GM21381 (cell line): ENCODE data around the gene HBM.
"Not testable (repeated sequence)": the region's sequence is repeated elsewhere in the genome, so short reads cannot be mapped to it uniquely, and the experiment has no call there.

Experiments
- ATAC-seq: cut with Tn5 transposase; IDR thresholded peaks from one replicate; pipeline ENCODE4 v1.9.1; 2021; ENCODE audit warnings: mild to moderate bottlenecking, moderate library complexity; ENCODE audit not compliant: unreplicated experiment

HBM gene, protein sequence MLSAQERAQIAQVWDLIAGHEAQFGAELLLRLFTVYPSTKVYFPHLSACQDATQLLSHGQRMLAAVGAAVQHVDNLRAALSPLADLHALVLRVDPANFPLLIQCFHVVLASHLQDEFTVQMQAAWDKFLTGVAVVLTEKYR

DNA sequence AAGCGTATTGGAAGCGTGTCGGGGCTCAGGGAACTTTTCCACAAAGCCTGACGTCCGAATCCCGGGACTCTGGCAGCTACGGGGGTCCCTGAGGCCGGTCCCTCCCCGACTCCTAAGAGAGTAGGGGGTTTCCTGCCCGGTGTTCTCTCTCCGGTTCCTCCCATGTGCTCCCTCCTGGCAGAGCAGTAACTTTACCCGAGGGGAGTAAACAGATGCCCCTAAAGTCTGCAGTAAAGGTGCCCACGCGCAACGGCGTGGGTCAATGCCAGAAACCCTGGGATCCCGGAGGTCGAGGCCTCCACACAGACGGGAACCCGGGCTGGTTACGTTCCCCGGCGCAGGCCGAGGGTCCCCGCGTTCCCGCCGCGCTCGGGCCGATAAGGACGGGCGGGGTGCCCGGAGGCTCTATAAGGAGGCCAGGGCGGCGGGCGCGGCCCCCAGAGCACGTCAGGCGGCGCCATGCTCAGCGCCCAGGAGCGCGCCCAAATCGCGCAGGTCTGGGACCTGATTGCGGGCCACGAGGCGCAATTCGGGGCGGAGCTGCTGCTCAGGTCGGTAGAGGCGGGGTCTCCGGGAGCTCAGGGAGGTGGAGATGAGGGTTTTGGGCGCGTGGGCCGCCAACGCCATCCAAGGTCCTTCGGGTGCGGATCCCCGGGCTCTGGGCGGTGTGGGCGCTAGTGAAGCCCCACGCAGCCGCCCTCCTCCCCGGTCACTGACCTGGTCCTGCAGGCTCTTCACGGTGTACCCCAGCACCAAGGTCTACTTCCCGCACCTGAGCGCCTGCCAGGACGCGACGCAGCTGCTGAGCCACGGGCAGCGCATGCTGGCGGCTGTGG lies at the start of gene HBM:
HBM (plus strand) TSS at position 440 of the 836 bp plus-strand sequence; CDS start at position 460, 20 bp downstream.
- ATAC-seq = no peak

DNA sequence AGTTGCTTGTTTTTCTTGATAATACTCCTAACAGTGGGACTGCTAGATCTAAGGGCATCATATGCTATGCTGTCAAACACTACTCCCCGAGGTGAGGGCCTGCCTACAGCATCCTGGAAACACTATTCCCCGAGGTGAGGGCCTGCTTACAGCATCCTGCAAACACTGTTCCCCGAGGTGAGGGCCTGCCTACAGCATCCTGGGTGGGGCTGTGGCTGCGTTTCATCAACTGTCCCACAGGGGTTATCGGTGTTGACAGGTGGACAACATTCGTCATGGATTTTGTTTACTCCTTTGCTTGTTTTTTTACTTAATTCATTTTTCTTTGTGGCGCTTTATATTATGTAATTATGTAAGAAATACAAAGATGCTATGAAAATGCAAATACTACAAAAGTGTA lies 49.8 kb upstream of the HBM start:
- ATAC-seq = no peak

DNA sequence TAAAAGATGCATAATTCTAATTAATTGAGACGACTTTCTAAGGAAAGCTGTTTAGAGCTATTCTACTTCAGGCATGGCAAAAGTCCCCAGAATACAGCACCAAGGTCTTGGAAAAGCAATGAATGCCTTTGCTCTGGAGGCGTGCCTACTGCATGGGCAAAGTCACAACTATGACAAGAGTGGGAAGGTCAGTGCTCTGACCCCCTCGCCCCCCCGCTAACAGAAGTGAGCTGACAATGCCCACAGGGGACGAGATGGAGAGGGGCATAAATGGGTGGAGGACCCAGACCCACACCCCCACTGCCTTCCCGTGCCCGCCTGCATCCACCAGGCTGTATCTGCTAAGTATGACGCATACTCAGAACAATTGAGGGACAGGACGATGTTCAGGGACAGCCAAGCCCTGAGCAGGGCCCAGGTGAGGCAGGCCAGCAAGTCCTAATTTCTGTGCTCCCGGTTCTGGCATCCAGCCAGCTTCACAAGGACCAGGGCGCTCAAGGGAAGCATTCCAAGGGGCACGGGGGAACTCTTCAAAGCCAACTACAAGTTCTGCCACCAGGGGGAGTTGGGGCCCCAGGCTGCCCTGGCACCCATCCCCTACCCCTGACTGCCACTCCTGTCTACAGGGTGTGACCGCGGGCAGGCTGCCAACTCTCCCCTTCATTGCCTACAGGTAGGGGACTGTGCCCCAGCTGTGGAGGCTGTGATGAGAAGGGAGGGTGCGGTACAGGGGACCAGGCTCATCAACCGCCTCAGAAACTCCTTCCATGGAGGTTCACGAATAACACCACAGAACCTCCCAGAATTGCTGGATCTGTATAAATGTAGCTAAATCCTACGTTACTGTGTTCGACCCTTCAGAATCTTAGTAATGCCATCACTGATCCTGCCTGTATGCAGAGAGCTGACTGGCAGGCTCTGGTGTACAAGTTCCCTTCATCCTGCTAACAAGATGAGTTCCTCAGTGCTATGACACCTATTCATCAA lies 48.1 kb upstream of the HBM start:
- no peak for ATAC-seq

DNA sequence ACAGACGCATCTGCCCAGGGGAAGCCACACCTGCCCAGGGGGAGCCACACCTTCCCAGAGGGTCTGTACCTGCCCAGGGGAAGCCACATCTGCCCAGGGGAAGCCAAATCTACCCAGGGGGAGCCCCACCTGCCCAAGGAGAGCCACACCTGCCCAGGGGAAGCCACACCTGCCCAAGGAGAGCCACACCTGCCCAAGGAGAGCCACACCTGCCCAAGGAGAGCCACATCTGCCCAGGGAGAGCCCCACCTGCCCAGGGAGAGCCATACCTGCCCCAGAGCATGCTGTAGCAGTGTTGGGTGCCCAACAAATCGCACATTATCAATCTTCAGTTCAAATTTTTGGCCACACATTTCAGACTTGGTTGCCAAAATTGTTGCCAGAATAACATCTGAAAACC lies 46.9 kb upstream of the HBM start:
- no peak for ATAC-seq

DNA sequence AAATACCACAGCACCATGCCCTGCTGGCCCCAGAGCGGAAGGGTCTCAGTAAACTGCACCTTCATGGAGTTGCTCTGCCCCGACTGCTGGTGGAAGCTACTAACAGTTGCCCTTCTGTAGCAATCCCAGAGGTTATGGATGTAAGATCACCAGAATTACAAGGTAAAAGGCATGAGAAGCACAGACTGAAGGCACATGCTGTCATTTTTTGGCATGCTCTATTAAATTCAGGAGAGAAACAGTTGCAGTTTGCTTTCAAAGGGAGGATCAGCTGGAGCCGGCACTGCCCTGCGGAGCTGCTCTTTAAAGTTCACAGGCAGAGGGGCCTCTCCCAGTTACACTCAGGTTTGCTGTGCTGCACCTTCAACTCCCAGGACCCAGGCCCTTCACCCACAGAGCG lies 46.5 kb upstream of the HBM start:
- ATAC-seq = no peak

DNA sequence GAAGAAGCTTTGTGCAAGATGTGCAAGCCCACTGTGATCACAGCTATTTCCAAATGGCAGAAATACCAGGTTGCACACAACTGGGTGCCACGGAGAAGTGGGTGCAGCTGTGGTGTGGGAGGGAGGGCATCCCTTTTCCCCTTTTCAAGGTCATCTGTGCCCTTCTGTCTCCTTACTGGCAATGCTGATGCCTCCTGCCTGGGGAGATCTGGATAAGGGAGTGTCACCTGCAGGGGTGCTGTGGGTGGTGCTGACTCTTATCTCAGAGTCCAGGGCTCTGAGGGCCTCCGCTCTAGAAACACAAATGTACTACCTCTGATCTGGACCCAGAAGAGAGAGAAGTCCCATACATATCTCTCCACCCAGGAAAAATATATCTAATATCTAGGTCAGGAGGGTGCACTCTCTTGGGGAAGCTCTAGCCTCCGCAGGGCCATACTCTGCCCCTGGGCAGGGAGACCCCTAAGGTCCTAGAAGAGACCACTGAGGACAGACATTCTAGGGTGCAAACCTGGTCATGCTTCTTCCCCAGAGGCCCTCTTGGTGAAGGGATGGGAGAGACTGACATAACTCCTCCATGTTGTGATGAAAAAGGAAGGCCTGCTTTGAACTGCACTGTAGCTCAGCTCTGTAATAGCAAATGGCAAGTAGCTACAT lies 45.8 kb upstream of the HBM start:
- no peak for ATAC-seq

DNA sequence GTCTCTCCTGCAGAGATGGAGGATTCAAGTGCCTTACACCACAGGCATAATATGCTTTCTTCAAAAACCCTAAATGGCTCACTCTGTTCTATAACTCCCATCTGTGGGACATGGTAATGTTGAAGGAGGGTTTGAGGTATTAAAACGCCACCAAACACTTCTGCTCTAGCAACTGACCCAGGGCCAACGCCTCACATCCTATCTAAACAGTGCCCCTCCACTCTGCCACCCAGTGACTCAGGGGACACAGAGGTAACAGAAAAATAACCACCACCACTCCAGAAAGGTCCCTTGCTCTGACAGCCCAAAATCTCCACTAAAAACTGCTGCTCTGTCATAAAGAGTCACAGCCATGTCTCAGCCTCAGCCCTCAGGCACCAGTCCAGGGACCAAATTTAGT lies 45.0 kb upstream of the HBM start:
- no peak for ATAC-seq

DNA sequence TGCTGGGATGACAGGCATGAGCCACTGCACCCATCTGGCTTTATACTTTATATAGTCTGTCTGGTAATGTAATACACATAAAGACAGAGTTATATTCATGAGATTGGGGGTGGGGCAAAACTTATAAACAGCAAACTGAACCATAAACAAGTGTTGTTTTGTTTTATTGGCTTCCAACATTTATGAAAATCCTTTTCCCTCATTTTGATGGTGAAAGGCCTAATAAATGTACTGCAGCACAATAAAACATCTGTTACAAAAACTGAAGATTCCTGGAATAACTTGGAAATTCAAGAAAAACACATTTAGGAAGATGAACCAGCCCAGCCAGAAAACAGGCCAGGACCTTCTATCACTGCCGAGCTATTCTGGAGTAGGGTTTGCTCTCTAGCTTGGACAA lies 43.4 kb upstream of the HBM start:
- ATAC-seq = no peak

DNA sequence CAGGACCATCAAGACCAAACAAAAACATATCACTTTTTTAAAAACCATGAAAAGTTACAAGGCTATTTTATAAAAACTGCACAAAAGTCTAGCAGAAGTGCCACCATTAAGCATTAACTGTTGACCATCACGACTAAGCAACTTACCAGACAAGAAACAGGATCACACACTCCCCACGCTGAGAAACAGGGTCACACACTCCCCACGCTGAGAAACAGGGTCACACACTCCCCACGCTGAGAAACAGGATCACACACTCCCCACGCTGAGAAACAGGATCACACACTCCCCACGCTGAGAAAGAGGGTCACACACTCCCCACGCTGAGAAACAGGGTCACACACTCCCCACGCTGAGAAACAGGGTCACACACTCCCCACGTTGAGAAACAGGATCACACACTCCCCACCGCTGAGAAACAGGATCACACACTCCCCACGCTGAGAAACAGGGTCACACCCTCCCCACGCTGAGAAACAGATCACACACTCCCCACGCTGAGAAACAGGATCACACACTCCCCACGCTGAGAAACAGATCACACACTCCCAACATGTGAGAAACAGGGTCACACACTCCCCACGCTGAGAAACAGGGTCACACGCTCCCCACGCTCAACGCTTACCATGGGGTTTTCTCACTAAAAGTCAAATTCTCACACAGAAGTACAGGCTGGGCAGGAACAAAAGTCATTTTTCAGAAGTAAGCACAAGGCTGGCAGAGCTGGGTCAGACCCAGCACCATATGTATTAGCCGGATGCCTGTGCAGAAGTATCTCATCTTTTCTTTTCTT lies 42.0 kb upstream of the HBM start:
- ATAC-seq = not testable (repeated sequence)

DNA sequence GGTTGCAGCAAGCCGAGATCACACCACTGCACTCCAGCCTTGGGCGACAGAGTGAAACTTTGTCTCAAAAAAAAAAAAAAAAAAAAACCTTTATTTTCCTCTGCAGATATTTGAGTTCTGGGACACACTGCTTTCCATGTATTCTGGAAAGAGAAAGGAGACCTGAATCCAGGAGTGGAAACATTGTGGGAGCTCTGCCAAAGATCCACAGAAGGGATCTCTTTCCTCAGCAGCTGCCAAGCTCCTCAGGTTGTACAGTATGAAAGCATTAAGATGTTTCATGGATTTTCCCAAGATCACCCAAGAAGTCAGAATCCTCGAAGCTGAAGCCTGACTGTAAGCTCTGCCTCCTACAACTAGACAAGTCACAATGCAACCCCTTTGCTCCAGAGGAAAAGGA lies 40.8 kb upstream of the HBM start:
- ATAC-seq = no peak

DNA sequence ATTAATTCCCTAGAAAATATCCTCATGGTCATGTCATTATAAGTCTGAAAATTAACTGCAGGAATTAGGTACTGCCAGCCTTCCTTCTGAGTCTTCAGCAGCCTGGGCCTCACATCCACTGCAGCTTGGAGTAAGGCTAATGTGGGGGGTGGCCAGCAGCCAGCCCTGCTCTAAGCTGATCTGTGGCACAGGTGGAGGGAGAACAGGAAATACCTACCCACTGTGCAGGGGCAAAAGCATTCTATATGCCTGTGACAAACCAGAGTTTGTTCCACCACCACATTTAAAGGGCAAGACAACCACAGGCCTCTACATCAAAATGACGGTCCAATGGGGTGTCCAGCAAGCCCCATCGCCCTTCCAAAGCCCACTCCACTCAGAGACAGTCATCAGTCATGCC lies 36.7 kb upstream of the HBM start:
- no peak for ATAC-seq

DNA sequence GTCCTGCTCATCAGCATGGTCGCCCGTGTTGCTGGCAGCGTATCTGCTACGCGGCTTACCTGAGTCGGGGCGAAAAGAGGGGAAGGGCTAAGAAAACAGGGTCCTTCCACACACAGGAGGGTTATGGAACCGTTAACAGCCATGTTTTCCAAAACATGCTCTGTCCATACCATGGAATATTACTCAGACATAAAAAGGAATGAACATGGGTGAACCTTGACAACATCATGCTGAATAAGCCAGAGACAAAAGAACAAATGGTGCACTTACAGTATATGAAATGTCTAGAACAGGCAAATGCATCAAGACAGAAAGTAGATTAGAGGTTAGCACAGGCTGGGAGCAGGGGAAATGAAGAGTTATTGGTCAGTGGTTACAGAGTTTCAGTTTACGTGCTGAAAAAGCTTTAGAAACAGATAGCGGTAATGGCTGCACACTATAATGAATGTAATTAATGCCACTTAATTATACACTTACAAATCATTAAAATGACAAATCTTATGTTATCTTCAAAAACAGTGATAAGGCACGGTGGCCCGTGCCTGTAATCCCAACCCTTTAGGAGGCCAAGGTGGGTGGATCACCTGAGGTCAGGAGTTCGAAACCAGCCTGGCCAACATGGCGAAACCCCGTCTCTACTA lies 35.1 kb upstream of the HBM start:
- no peak for ATAC-seq

DNA sequence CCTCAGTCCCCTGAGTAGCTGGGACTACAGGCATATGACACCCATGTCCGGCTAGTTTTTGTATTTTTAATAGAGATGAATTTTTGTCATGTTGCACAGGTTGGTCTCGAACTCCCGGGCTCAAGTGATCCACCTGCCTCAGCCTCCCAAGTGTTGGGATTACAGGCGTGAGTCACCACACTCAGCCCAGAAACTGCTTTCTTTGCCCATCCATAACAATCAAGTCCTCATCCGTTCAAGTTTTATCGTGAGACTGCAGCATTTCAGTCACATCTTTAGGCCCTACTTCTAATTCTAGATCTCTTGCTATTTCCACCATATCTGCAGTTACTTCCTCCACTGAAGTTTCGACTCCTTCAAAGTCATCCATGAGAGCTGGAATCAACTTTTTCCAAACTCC lies 33.7 kb upstream of the HBM start:
- no peak for ATAC-seq

DNA sequence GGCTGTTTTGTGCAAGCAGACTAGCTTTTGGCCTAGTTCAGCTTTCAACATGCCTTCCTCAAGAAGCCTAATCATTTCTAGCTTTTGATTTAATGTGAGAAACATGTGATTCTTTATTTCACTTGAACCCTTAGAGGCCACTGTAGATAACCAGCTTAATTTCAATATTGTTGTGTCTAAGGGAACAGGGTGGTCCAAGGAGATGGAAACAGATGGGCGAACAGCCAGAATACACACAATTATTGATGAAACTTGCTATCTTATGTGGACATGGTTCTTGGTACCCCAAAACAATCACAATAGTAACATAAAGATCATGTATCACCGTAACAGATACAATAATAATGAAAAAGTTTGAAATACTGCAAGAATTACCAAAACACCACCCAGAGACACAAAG lies 32.1 kb upstream of the HBM start:
- no peak for ATAC-seq

DNA sequence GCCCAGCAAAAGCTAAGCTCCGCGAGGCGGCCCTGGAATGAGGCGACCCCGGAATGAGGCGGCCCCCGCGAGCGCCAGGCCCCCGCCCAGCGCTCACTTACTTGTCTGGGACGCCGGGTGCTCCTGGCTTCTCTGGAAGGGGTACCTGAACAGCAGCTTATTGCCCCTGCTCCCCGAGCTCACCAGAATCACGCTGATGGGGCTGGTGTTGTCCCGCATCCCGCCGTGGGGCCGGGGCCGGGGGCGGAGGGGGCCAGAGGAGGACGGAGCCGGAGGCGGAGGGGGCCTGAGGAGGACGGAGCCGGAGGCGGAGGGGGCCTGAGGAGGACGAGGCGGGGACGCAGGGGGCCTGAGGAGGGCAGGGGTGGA lies 27.7 kb upstream of the HBM start:
- no peak for ATAC-seq

DNA sequence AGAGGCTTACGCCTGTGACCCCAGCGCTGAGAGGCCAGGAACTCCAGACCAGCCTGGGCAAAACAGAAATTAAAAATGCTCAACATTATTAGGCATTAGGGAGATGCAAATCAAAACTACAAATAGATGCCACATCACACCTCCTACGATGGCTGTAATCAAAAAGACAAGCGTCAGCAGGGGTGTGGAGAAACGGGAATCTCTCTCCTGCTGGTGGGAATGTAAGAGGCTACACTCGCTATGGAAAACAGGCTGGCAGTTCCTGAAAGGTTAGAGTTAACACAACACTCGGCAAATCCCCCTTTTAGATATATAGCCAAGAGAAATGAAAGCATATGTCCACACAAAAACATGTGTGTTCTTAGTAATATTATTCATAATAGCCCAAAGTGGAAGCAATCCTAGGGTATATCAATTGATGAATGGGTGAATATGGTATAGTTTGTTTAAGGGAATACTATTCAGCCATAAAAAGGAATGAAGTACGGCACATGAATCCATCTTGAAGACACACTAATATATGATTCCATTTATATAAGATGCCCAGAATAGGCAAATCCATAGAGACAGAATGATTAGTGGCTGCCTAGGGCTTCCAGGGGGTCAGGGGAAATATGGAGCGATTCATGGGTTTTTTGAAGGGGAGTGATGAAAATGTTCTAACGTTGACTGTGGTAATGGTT lies 25.5 kb upstream of the HBM start:
- ATAC-seq = no peak

DNA sequence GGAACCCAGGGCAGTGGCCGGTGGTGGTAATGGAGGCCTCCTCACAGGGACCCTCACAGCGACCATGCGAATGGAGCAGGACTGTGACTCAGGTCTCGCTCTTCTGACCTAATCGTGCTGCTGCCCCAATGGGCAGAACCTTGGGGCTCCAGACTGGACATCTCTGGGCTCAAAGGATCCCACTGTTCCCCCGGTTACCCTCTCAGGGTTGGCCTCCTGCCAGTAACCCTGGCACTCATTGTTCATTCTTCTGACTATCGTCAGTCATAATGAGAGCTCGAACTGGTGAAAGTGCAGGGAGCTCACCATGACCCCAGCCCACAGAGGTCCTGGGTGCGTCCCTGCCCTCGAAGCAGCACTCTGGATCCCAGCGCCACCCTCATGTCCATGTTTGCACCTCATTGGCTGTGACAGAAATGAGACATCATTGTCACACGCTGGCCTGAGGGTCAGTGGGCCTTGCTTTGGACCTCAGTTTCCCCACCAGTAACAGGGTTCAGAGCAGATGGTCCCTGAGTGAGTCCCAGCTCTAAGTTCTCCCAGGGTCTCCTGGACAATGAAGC lies 23.3 kb upstream of the HBM start:
- no peak for ATAC-seq

DNA sequence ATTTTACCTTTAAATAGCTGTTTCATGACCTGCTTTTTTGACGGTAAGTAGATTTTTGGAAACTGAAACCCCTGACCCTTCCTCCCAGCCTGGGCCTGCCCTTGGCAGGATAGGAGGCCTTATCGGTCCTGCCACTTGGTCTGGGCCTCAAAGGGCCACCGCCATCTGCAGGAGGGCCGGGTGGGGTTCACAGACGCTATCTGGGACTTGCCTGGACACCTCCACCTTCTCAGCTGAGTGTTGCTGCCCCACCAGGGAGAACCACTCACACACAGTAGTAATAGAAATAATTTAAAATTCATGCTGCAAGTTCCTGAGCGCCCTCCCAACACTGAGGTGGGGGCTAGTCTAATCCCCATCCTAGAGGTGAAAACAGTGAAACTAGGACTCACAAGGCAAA lies 22.7 kb upstream of the HBM start:
- ATAC-seq = no peak

DNA sequence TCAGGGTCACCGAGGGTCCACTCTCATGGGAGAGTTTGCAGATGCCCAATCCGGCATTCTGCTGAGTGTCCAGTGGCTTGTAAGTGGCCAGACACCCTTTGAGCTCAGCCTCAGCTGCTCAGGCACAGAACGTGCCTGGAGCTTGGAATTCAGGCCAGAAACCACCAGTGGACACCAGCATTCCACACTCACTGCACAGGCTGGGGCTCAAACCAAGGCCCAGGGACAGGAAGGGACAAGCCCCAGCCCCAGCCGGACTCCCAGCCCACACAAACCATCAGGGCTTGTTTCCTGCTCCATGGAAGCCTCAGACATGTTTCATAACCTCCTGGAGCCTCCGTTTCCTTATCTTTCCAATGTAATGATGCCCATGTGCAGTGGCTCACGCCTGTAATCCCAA lies 22.3 kb upstream of the HBM start:
- ATAC-seq = no peak
